ENCODE measurements around the gene LRRC23. TPM values are rescaled to one million over a fixed set of nuclear protein-coding genes. Genes with fewer than 3 reads are reported as not detected.

LRRC23 gene
- total RNA-seq, 2 experiments from 2014 or later = 6.4 to 7.0 TPM

- H3K4me3 Mint-ChIP-seq = peak overlapping the region; percentile 95
- ChIA-PET CTCF (interaction anchor here (0.6 to 11.3 kb wide), 8 partner anchors 9 to 140 kb away, joined by 3 to 237 read pairs (median 4); no protein-coding TSS in a partner anchor), POLR2A (interaction anchor here (0.5 to 2.2 kb wide), 6 partner anchors 8 to 347 kb away, joined by 3 to 19 read pairs (median 4); partner anchors contain the start of genes C12orf57 and RNU7-1)
- H3K4me1 Mint-ChIP-seq = peaks cover 71% of the 10 kb centered on the region
- H3K36me3 Mint-ChIP-seq (ENCODE audit: low read depth) = peaks cover 54% of the 10 kb centered on the region
- intact Hi-C loops (cut with DNase I, micrococcal nuclease) = loop anchor here (5.0 to 10.0 kb wide), 3 partner anchors 344 to 983 kb away; partner anchors contain the start of genes CHD4 (in 1 of the 2), GAPDH (in 1 of the 2) and SLC2A3 (in 1 of the 2)
- ATAC-seq = peak; percentile 13
- no peaks in the 10 kb centered on the region for H3K27me3 Mint-ChIP-seq
- DNase-seq = peak; percentile 54
- H3K27ac Mint-ChIP-seq = peak overlapping the region; percentile 97
- H3K9me3 Mint-ChIP-seq (ENCODE audit: low read depth) = no peaks in the 10 kb centered on the region
Observed at GRCh38 chr12:6951551-6952120, 47.0 kb downstream of the LRRC23 start.

- no peak for ATAC-seq
- H3K27ac Mint-ChIP-seq = peak overlapping the region; percentile 97
- intact Hi-C loops (cut with DNase I, micrococcal nuclease) = loop anchor here (5.0 to 10.0 kb wide), 3 partner anchors 345 to 983 kb away; partner anchors contain the start of genes CHD4 (in 1 of the 2), GAPDH (in 1 of the 2) and SLC2A3 (in 1 of the 2)
- H3K36me3 Mint-ChIP-seq (ENCODE audit: low read depth) = peaks cover 57% of the 10 kb centered on the region
- peaks cover 71% of the 10 kb centered on the region for H3K4me1 Mint-ChIP-seq
- ChIA-PET CTCF (interaction anchor here (0.5 to 11.3 kb wide), 8 partner anchors 10 to 139 kb away, joined by 3 to 237 read pairs (median 4); partner anchors contain the start of gene SPSB2), POLR2A (interaction anchor here (0.5 to 2.2 kb wide), 6 partner anchors 8 to 347 kb away, joined by 3 to 19 read pairs (median 4); partner anchors contain the start of genes C12orf57 and RNU7-1)
- no peaks in the 10 kb centered on the region for H3K27me3 Mint-ChIP-seq
- peak overlapping the region; percentile 95 for H3K4me3 Mint-ChIP-seq
- DNase-seq = peak; percentile 46
- no peaks in the 10 kb centered on the region for H3K9me3 Mint-ChIP-seq (ENCODE audit: low read depth)
Observed at GRCh38 chr12:6952121-6952862, 47.7 kb downstream of the LRRC23 start.

- H3K4me1 Mint-ChIP-seq = peaks cover 70% of the 10 kb centered on the region
- POLR2A ChIA-PET = interaction anchor here (0.6 to 2.2 kb wide), 4 partner anchors 8 to 255 kb away, joined by 3 to 19 read pairs (median 8); partner anchors contain the start of genes C12orf57 and RNU7-1
Observed at GRCh38 chr12:6952863-6953441, 48.3 kb downstream of the LRRC23 start.

GRCh38 chr12:6953442-6954315, 49.1 kb downstream of the LRRC23 start:
- Mint-ChIP-seq H3K4me1 (peaks cover 70% of the 10 kb centered on the region), H3K27ac (peak overlapping the region; percentile 97), H3K27me3 (no peaks in the 10 kb centered on the region), H3K36me3 (ENCODE audit: low read depth) (peaks cover 69% of the 10 kb centered on the region), H3K4me3 (peak overlapping the region; percentile 95), H3K9me3 (ENCODE audit: low read depth) (no peaks in the 10 kb centered on the region)
- intact Hi-C loops (cut with DNase I, micrococcal nuclease) = loop anchor here (1.0 to 10.0 kb wide), 4 partner anchors 8 to 981 kb away; partner anchors contain the start of genes CHD4 (in 1 of the 2), GAPDH (in 1 of the 2) and SLC2A3 (in 1 of the 2)
- peak; percentile 33 for ATAC-seq
- POLR2A ChIA-PET = interaction anchor here (0.8 to 2.2 kb wide), 3 partner anchors 10 to 418 kb away, joined by 4 to 19 read pairs (median 9); partner anchors contain the start of genes C12orf57 and RNU7-1
- peak; percentile 87 for DNase-seq
- CTCF ChIA-PET = interaction anchor here (0.8 to 11.3 kb wide), 6 partner anchors 9 to 27 kb away, joined by 3 to 237 read pairs (median 6); no protein-coding TSS in a partner anchor

More at GRCh38 chr12:6952863-6953441, 48.3 kb downstream of the LRRC23 start:
- peak; percentile 45 for DNase-seq
- no peaks in the 10 kb centered on the region for H3K27me3 Mint-ChIP-seq
- no peak for ATAC-seq
- H3K27ac Mint-ChIP-seq = peak overlapping the region; percentile 97
- no peaks in the 10 kb centered on the region for H3K9me3 Mint-ChIP-seq (ENCODE audit: low read depth)
- intact Hi-C loops (cut with DNase I, micrococcal nuclease) = loop anchor here (1.0 to 10.0 kb wide), 4 partner anchors 8 to 982 kb away; partner anchors contain the start of genes CHD4 (in 1 of the 2), GAPDH (in 1 of the 2) and SLC2A3 (in 1 of the 2)
- H3K36me3 Mint-ChIP-seq (ENCODE audit: low read depth) = peaks cover 62% of the 10 kb centered on the region
- H3K4me3 Mint-ChIP-seq = peak overlapping the region; percentile 95
- CTCF ChIA-PET = interaction anchor here (0.5 to 11.3 kb wide), 9 partner anchors 9 to 138 kb away, joined by 3 to 237 read pairs (median 3); partner anchors contain the start of gene SPSB2

- Mint-ChIP-seq H3K27me3 (no peaks in the 10 kb centered on the region), H3K9me3 (ENCODE audit: low read depth) (no peaks in the 10 kb centered on the region), H3K27ac (peak overlapping the region; percentile 97), H3K4me1 (peaks cover 70% of the 10 kb centered on the region), H3K36me3 (ENCODE audit: low read depth) (peaks cover 78% of the 10 kb centered on the region), H3K4me3 (peak overlapping the region; percentile 95)
- DNase-seq (no peak), ATAC-seq (no peak)
- intact Hi-C loops (cut with DNase I, micrococcal nuclease) = loop anchor here (5.0 to 10.0 kb wide), 3 partner anchors 347 to 980 kb away; partner anchors contain the start of genes CHD4 (in 1 of the 2), GAPDH (in 1 of the 2) and SLC2A3 (in 1 of the 2)
- ChIA-PET CTCF (interaction anchor here (1.0 to 2.2 kb wide), 3 partner anchors 10 to 17 kb away, joined by 4 to 12 read pairs (median 5); no protein-coding TSS in a partner anchor), POLR2A (interaction anchor here (0.6 to 8.1 kb wide), 4 partner anchors 9 to 419 kb away, joined by 3 to 142 read pairs (median 6); partner anchors contain the start of genes C12orf57 and RNU7-1)
Observed at GRCh38 chr12:6954316-6955107, 49.9 kb downstream of the LRRC23 start.

GRCh38 chr12:6955108-6956020, 50.7 kb downstream of the LRRC23 start:
- ChIA-PET CTCF (interaction anchor here (0.6 to 2.2 kb wide), 6 partner anchors 9 to 176 kb away, joined by 3 to 12 read pairs (median 4); partner anchors contain the start of genes C12orf57 and RNU7-1), POLR2A (interaction anchor here (0.6 to 8.1 kb wide), 2 partner anchors 10 to 153 kb away, joined by 3 to 142 read pairs; partner anchors contain the start of genes C12orf57 and RNU7-1)
- no peak for DNase-seq
- Mint-ChIP-seq H3K27me3 (no peaks in the 10 kb centered on the region), H3K36me3 (ENCODE audit: low read depth) (peaks cover 86% of the 10 kb centered on the region), H3K4me3 (peak overlapping the region; percentile 95), H3K4me1 (peaks cover 70% of the 10 kb centered on the region), H3K9me3 (ENCODE audit: low read depth) (no peaks in the 10 kb centered on the region), H3K27ac (peak overlapping the region; percentile 97)
- ATAC-seq = no peak
- intact Hi-C loops (cut with DNase I, micrococcal nuclease) = loop anchor here in 1 of 2 experiments (10.0 kb wide), 1 partner anchor 979 kb away; the partner anchor contains the start of gene SLC2A3

- CTCF ChIA-PET = interaction anchor here (0.6 to 2.2 kb wide), 11 partner anchors 8 to 177 kb away, joined by 3 to 12 read pairs (median 4); partner anchors contain the start of genes C12orf57 and RNU7-1
- H3K36me3 Mint-ChIP-seq (ENCODE audit: low read depth) = peaks cover 94% of the 10 kb centered on the region
- peak; percentile 34 for DNase-seq
Observed at GRCh38 chr12:6956021-6956727, 51.6 kb downstream of the LRRC23 start.

More at GRCh38 chr12:6956021-6956727, 51.6 kb downstream of the LRRC23 start:
- ATAC-seq = no peak
- intact Hi-C loops (cut with DNase I, micrococcal nuclease) = loop anchor here in 1 of 2 experiments (10.0 kb wide), 1 partner anchor 979 kb away; the partner anchor contains the start of gene SLC2A3
- peaks cover 71% of the 10 kb centered on the region for H3K4me1 Mint-ChIP-seq
- peak overlapping the region; percentile 97 for H3K27ac Mint-ChIP-seq
- POLR2A ChIA-PET = interaction anchor here (8.1 kb wide), 1 partner anchor 10 kb away, joined by 142 read pairs; the partner anchor contains the start of genes C12orf57 and RNU7-1
- no peaks in the 10 kb centered on the region for H3K9me3 Mint-ChIP-seq (ENCODE audit: low read depth)
- H3K4me3 Mint-ChIP-seq = peak overlapping the region; percentile 95
- H3K27me3 Mint-ChIP-seq = no peaks in the 10 kb centered on the region
